Measurements from ENCODE around the gene ZNF324. TPM values are rescaled to one million over a fixed set of nuclear protein-coding genes. Genes with fewer than 3 reads are reported as not detected.

The ZNF324 gene
- total RNA-seq, 1 donor from 2014 or later, result 2.1 TPM

DNA sequence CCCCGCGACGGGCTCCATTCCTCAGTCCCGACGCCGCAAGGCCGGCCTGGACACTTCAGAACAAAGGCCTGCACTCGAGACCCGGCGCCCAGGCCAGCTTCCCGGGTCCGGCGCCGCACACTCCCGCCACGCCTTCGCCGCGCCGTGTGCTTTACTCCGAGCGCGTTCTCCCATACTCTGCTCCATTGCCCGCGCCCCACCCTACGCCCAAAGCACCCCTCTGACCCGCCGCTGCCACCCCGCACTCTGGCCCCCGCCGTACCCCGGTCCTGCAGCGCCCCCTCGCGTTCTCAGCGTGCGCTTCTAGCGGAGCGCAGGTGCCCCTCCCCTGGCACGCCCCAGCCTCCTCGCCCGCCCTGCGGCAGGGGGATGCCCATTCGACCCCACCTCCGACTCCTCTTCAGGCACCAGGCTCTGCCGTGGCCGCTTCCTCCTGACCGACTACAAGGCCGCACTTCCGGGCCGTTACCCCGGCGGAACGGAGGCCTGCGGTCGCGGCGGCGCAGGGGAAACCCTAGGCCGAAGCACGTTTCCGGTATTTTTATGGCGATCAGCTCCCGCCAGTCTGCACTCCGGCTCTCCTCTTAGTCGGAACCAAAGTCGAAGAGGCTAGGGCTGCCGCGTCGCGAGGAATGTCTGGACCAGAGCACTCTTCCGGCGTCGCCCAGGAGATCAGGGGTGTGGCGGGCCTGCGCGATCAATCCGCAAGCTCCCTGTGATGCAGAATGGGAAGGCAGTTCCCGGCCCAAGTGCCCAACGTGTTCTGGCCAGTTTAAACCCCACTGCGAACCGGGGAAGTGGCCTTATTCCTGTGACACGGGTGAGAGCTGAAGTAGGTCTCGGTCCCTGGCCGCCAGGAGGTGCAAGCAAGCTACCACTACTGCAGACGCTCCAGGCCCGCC is 52.7 kb downstream of the ZNF324 start, which contains the start of gene ZBTB45:
Gene ZBTB45, minus strand, starts transcription at position 456 of the 902 bp plus-strand sequence. CDS start 2,137 bp downstream, outside the sequence.
- intact Hi-C loops (cut with DNase I), result loop anchor here (1.0 to 2.0 kb wide), 10 partner anchors 20 to 192 kb away; partner anchors contain the start of genes CHMP2A, RPS5, TRIM28 and ZNF132
- Histone ChIP-seq H3K9me3 (no peaks in the 10 kb centered on the region), H3K4me1 (peaks cover 20 to 29% of the 10 kb centered on the region in 2 donors), H3K4me3 (peak within 1 kb of the TSS; percentile 87 to 90), H3K27ac (peak within 1 kb of the TSS; percentile 94 to 96), H3K36me3 (peaks cover 24% of the 10 kb centered on the region in 2 donors), H3K27me3 (no peaks in the 10 kb centered on the region)
- peak; percentile 76 to 94 (median 93) for TF ChIP-seq CTCF (IDR thresholded peaks at IDR 0.05)
- DNase-seq (ENCODE audit: low spot score in 2 of 2), result peak; percentile 70 to 96

DNA sequence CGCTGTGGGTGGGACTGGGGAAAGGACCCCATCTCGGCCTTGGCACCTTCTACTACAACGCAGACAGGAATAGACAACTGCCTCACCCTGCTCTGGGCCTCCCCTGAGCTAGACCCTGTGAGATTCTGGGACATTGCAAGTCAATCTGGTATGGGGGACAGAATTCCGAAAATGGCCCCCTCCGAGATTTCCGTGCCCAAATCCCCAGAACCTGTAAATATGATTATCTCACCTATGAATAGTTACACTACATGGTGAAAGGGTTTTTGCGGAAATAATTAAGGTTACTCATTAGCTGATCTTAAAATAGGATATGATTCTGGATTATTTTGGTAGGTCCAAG is 53.3 kb downstream of the ZNF324 start:
- intact Hi-C loops (cut with DNase I), result no loop called here
- no peaks in the 10 kb centered on the region for H3K27me3 ChIP-seq

DNA sequence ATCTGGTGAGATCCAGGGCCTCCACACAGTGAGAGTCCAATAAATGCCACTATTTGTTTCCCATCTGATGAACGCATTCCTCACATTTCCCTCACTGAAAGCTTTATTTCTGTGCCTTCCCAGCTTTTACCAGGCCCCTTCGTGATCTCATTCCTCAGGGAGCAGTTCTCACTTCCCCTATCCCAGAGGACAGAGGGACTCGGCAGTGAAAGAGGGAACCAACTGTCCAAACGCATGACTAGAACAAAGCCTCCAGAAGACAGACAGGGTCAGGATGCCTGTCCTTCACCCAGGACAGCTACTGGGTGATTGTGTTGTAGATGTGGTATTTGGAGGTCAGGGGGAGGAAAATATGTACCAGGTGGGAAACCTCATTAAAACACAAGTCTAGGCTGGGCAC is 54.8 kb downstream of the ZNF324 start:
- H3K27me3 ChIP-seq, result no peaks in the 10 kb centered on the region
- no peak overlapping the region for H3K4me3 ChIP-seq
- peaks cover 20% of the 10 kb centered on the region in 2 donors for H3K4me1 ChIP-seq
- intact Hi-C loops (cut with DNase I), result no loop called here
- DNase-seq (ENCODE audit: low spot score in 2 of 2), result no peak
- no peak for TF ChIP-seq CTCF (IDR thresholded peaks at IDR 0.05)
- peaks cover 8 to 9% of the 10 kb centered on the region in 2 donors for H3K36me3 ChIP-seq
- H3K27ac ChIP-seq, result no peak overlapping the region
- no peaks in the 10 kb centered on the region for H3K9me3 ChIP-seq

More for the DNA sequence above, 53.3 kb downstream of the ZNF324 start:
- peak overlapping the region; percentile 87 to 90 for H3K4me3 ChIP-seq
- H3K36me3 ChIP-seq, result peaks cover 20 to 23% of the 10 kb centered on the region in 2 donors
- H3K4me1 ChIP-seq, result peaks cover 20 to 28% of the 10 kb centered on the region in 2 donors
- no peaks in the 10 kb centered on the region for H3K9me3 ChIP-seq
- H3K27ac ChIP-seq, result peak overlapping the region; percentile 94 to 96
- DNase-seq (ENCODE audit: low spot score in 2 of 2), result no peak
- peak in 1 of 3 experiments; percentile 15 for TF ChIP-seq CTCF (IDR thresholded peaks at IDR 0.05)

- no peak for DNase-seq (ENCODE audit: low spot score in 2 of 2)
- H3K4me1 ChIP-seq, result peaks cover 15 to 16% of the 10 kb centered on the region in 2 donors
- H3K4me3 ChIP-seq, result no peak overlapping the region
- H3K9me3 ChIP-seq, result no peaks in the 10 kb centered on the region
- no peaks in the 10 kb centered on the region for H3K36me3 ChIP-seq
- H3K27me3 ChIP-seq, result no peaks in the 10 kb centered on the region
- intact Hi-C loops (cut with DNase I), result no loop called here
- TF ChIP-seq CTCF (IDR thresholded peaks at IDR 0.05), result no peak
- H3K27ac ChIP-seq, result no peak overlapping the region
These were observed 55.8 kb downstream of the ZNF324 start for GRCh38 chr19:58522709-58523108.

Other genes starting within 250 kb of the ZNF324 start
- 3.9 TPM for gene ZNF544, start 238.2 kb upstream of the ZNF324 start, total RNA-seq
- gene ZNF8, start 188.1 kb upstream of the ZNF324 start, total RNA-seq, result 6.0 TPM
- gene ERVK3-1, start 161.7 kb upstream of the ZNF324 start, total RNA-seq, result 35.0 TPM
- 1.9 TPM for gene ZSCAN22, start 140.1 kb upstream of the ZNF324 start, total RNA-seq
- 0.32 TPM for gene A1BG, start 113.6 kb upstream of the ZNF324 start, total RNA-seq
- gene ZNF497, start 104.3 kb upstream of the ZNF324 start, total RNA-seq, result not detected
- gene ZNF837, start 86.0 kb upstream of the ZNF324 start, total RNA-seq, result not detected
- 1,483 TPM for gene RPS5, start 79.8 kb upstream of the ZNF324 start, total RNA-seq
- gene RNF225, start 71.4 kb upstream of the ZNF324 start, total RNA-seq, result not detected
- gene ZNF584, start 58.4 kb upstream of the ZNF324 start, total RNA-seq, result 17.9 TPM
- gene ZNF132, start 26.9 kb upstream of the ZNF324 start, total RNA-seq, result 5.2 TPM
- gene ZNF324B, start 15.5 kb upstream of the ZNF324 start, total RNA-seq, result 2.2 TPM
- 42.7 TPM for gene ZNF446, start 9.3 kb downstream of the ZNF324 start, total RNA-seq
- gene SLC27A5, start 44.9 kb downstream of the ZNF324 start, total RNA-seq, result not detected
- 46.5 TPM for gene ZBTB45, start 52.7 kb downstream of the ZNF324 start, total RNA-seq
- gene TRIM28, start 77.0 kb downstream of the ZNF324 start, total RNA-seq, result 222 TPM
- 154 TPM for gene CHMP2A, start 88.0 kb downstream of the ZNF324 start, total RNA-seq
- 14.8 TPM for gene UBE2M, start 91.5 kb downstream of the ZNF324 start, total RNA-seq
- gene MZF1, start 106.3 kb downstream of the ZNF324 start, total RNA-seq, result 77.1 TPM

All from ascending aorta (tissue), 2 donors.